Astrocyte (in vitro differentiated cells and primary cell): ENCODE results near the gene COL28A1. TPM values are rescaled to one million over a fixed set of nuclear protein-coding genes. Genes with fewer than 3 reads are reported as not detected.

Experiments used
- DNase-seq: peaks from one replicate; pipeline ENCODE4 v3.0.0-alpha.2; 2010; ENCODE audit warnings: low read depth
- FAIRE-seq: peaks from 2 replicates; lab custom pipeline; 2011; peaks lifted over from hg19 to GRCh38; lab: Jason Lieb, UNC
- H2AFZ ChIP-seq: 2 replicates; pipeline ENCODE4 v1.6.0; 2012; ENCODE audit warnings: low read depth, low read length, inconsistent platforms
- H3K27ac ChIP-seq: 2 replicates; pipeline ENCODE4 v1.5.1; 2011; ENCODE audit warnings: low read depth, low read length, inconsistent platforms
- H3K27me3 ChIP-seq: 2 replicates; pipeline ENCODE4 v1.6.0; 2011; ENCODE audit warnings: low read length, inconsistent platforms; ENCODE audit not compliant: insufficient read depth
- H3K36me3 ChIP-seq: 2 replicates; pipeline ENCODE4 v1.5.1; 2011; ENCODE audit warnings: low read length, inconsistent platforms; ENCODE audit not compliant: insufficient read depth
- H3K4me1 ChIP-seq: 2 replicates; pipeline ENCODE4 v1.5.1; 2011; ENCODE audit warnings: low read length, inconsistent platforms; ENCODE audit not compliant: insufficient read depth
- H3K4me2 ChIP-seq: 2 replicates; pipeline ENCODE4 v1.6.0; 2012; ENCODE audit warnings: low read length, inconsistent platforms
- H3K4me3 ChIP-seq: 2 replicates; pipeline ENCODE4 v1.5.1; 2011; ENCODE audit warnings: low read depth, mild to moderate bottlenecking, low read length, inconsistent platforms; ENCODE audit not compliant: insufficient read depth
- H3K79me2 ChIP-seq: 2 replicates; pipeline ENCODE4 v1.6.0; 2012; ENCODE audit warnings: mild to moderate bottlenecking, low read length, inconsistent platforms; ENCODE audit not compliant: insufficient read depth
- H3K9ac ChIP-seq: 2 replicates; pipeline ENCODE4 v1.6.0; 2012; ENCODE audit warnings: mild to moderate bottlenecking, low read length, inconsistent platforms
- H3K9me3 ChIP-seq: 2 replicates; pipeline ENCODE4 v1.5.1; 2012; ENCODE audit warnings: low read depth, mild to moderate bottlenecking, low read length, inconsistent platforms; ENCODE audit not compliant: insufficient read depth
- H4K20me1 ChIP-seq: 2 replicates; pipeline ENCODE4 v1.6.0; 2012; ENCODE audit warnings: low read length, inconsistent platforms; ENCODE audit not compliant: insufficient read depth
- H3K27ac Mint-ChIP-seq: one replicate; pipeline ENCODE4 v1.8.0; 2021; ENCODE audit warnings: mild to moderate bottlenecking, mixed read lengths; ENCODE audit not compliant: unreplicated experiment
- H3K27me3 Mint-ChIP-seq: one replicate; pipeline ENCODE4 v1.8.0; 2021; ENCODE audit warnings: low read depth, mixed read lengths; ENCODE audit not compliant: unreplicated experiment
- H3K36me3 Mint-ChIP-seq: one replicate; pipeline ENCODE4 v1.8.0; 2021; ENCODE audit warnings: low read depth, mixed read lengths; ENCODE audit not compliant: unreplicated experiment
- H3K4me1 Mint-ChIP-seq: one replicate; pipeline ENCODE4 v1.8.0; 2021; ENCODE audit warnings: low read depth, mixed read lengths; ENCODE audit not compliant: unreplicated experiment
- H3K4me3 Mint-ChIP-seq: one replicate; pipeline ENCODE4 v1.8.0; 2021; ENCODE audit warnings: mild to moderate bottlenecking, moderate library complexity, mixed read lengths; ENCODE audit not compliant: unreplicated experiment
- H3K9me3 Mint-ChIP-seq: one replicate; pipeline ENCODE4 v1.8.0; 2021; ENCODE audit warnings: mild to moderate bottlenecking, mixed read lengths; ENCODE audit not compliant: unreplicated experiment
- EZH2 ChIP-seq: IDR thresholded peaks from 2 replicates; pipeline ENCODE4 v1.6.1; 2012; ENCODE audit warnings: mild to moderate bottlenecking, low read length, inconsistent platforms; ENCODE audit not compliant: insufficient read depth
- total RNA-seq: library from RNA; stranded (reverse); gene quantifications from 2 replicates; pipeline ENCODE4 v1.2.1, GENCODE V29; 2021
- TF ChIP-seq, protein P1 (sequence below): IDR thresholded peaks from 2 replicates; pipeline ENCODE4 v1.5.1; 2011; ENCODE audit warnings: low read depth, mild to moderate bottlenecking, inconsistent platforms, low read length, moderate library complexity; ENCODE audit not compliant: insufficient read depth

Gene COL28A1
- total RNA-seq, 1 donor from 2014 or later = 0.11 TPM

DNA sequence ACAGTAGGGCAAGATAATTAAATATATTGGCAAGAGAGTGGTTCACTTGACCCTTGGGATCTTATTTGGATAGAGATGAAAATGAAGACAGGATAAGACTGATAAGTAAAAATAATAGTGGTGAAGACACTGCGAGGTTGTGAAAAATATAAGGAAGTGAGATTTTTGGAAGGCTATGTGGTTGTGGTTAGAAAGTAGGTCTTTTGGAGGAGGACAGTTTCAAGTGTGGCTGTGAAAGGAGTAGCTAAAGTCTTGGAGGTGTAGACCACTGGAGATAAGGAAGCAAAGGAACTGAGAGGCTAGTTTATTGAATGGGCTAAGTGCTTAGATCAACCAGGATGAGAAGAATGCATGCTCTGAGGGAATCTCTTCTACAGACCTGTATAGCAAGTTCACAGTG is 42.2 kb upstream of the COL28A1 start:
- no peak for DNase-seq
- Histone ChIP-seq H3K9ac (no peak overlapping the region), H3K79me2 (peaks cover 11% of the 10 kb centered on the region), H3K9me3 (no peaks in the 10 kb centered on the region), H3K36me3 (peaks cover 5% of the 10 kb centered on the region), H2AFZ (no peak overlapping the region), H3K27ac (no peak overlapping the region), H4K20me1 (no peaks in the 10 kb centered on the region), H3K4me2 (no peak overlapping the region), H3K27me3 (no peaks in the 10 kb centered on the region), H3K4me1 (no peaks in the 10 kb centered on the region), H3K4me3 (no peak overlapping the region)
- Mint-ChIP-seq H3K4me1 (no peaks in the 10 kb centered on the region), H3K27me3 (no peaks in the 10 kb centered on the region), H3K27ac (no peak overlapping the region), H3K9me3 (no peaks in the 10 kb centered on the region), H3K4me3 (no peak overlapping the region), H3K36me3 (peaks cover 3% of the 10 kb centered on the region)
- FAIRE-seq = no peak
- no peak for TF ChIP-seq EZH2

DNA sequence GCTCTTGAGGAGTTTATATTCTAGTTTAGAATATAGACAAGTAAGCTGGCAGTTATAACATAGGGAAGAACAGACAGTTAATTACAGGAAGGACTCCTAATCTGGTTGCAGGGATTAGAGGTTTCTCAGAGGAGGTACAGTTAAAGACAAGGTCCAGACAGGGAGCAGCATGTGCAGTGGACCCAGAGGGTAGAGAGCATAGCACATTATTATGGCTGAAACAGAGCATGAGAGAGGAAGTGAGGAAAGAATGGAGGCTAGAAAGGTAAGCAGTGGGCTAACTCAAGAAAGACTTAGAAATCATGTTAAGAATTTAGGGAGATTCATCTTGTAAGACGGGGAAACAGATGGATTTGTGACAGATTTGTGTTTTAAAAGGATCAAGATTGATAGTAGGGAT is 40.7 kb upstream of the COL28A1 start:
- H3K4me1 Mint-ChIP-seq = no peaks in the 10 kb centered on the region
- peaks cover 25% of the 10 kb centered on the region for H3K79me2 ChIP-seq
- H3K4me1 ChIP-seq = no peaks in the 10 kb centered on the region
- DNase-seq = no peak
- H3K27me3 ChIP-seq = no peaks in the 10 kb centered on the region
- H2AFZ ChIP-seq = no peak overlapping the region
- H3K4me3 Mint-ChIP-seq = no peak overlapping the region
- no peak overlapping the region for H3K4me2 ChIP-seq
- H3K27me3 Mint-ChIP-seq = no peaks in the 10 kb centered on the region
- H3K4me3 ChIP-seq = no peak overlapping the region
- H3K36me3 ChIP-seq = peaks cover 6% of the 10 kb centered on the region
- no peak overlapping the region for H3K9ac ChIP-seq
- no peaks in the 10 kb centered on the region for H4K20me1 ChIP-seq
- H3K27ac ChIP-seq = no peak overlapping the region
- H3K9me3 Mint-ChIP-seq = no peaks in the 10 kb centered on the region
- TF ChIP-seq, protein P1, sequence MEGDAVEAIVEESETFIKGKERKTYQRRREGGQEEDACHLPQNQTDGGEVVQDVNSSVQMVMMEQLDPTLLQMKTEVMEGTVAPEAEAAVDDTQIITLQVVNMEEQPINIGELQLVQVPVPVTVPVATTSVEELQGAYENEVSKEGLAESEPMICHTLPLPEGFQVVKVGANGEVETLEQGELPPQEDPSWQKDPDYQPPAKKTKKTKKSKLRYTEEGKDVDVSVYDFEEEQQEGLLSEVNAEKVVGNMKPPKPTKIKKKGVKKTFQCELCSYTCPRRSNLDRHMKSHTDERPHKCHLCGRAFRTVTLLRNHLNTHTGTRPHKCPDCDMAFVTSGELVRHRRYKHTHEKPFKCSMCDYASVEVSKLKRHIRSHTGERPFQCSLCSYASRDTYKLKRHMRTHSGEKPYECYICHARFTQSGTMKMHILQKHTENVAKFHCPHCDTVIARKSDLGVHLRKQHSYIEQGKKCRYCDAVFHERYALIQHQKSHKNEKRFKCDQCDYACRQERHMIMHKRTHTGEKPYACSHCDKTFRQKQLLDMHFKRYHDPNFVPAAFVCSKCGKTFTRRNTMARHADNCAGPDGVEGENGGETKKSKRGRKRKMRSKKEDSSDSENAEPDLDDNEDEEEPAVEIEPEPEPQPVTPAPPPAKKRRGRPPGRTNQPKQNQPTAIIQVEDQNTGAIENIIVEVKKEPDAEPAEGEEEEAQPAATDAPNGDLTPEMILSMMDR = no peak
- TF ChIP-seq EZH2 = no peak
- peaks cover 6% of the 10 kb centered on the region for H3K36me3 Mint-ChIP-seq
- no peak for FAIRE-seq
- H3K27ac Mint-ChIP-seq = no peak overlapping the region
- H3K9me3 ChIP-seq = no peaks in the 10 kb centered on the region

DNA sequence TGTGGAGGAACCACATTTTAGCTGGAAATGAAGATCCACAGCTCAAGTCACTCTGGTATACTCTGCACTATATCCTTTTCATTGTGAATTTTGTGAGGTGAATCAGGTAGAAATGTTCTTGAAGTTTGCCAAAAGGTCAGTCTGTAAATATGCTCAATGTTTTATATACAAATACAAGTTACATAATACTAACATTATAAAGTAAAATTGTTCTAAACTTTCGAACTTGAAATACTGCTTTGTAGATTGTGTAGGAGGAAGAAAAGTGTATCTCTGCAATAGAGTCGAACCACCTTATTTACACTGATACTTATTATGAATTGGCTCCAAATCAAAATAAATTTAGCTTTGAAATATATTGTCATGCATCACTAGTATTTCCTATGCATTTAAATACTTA is 38.0 kb upstream of the COL28A1 start:
- H3K27me3 Mint-ChIP-seq = no peaks in the 10 kb centered on the region
- TF ChIP-seq, protein P1 = no peak
- no peak for TF ChIP-seq EZH2
- H3K4me1 ChIP-seq = no peaks in the 10 kb centered on the region
- no peak overlapping the region for H3K27ac Mint-ChIP-seq
- H3K4me1 Mint-ChIP-seq = no peaks in the 10 kb centered on the region
- no peaks in the 10 kb centered on the region for H3K9me3 ChIP-seq
- no peak overlapping the region for H3K4me2 ChIP-seq
- no peak for DNase-seq
- H3K36me3 ChIP-seq = peaks cover 5% of the 10 kb centered on the region
- H3K79me2 ChIP-seq = peaks cover 52% of the 10 kb centered on the region
- peaks cover 9% of the 10 kb centered on the region for H4K20me1 ChIP-seq
- H2AFZ ChIP-seq = no peak overlapping the region
- no peaks in the 10 kb centered on the region for H3K27me3 ChIP-seq
- no peak overlapping the region for H3K27ac ChIP-seq
- H3K36me3 Mint-ChIP-seq = peaks cover 9% of the 10 kb centered on the region
- no peak overlapping the region for H3K9ac ChIP-seq
- H3K4me3 ChIP-seq = no peak overlapping the region
- H3K9me3 Mint-ChIP-seq = no peaks in the 10 kb centered on the region
- H3K4me3 Mint-ChIP-seq = no peak overlapping the region
- no peak for FAIRE-seq
